A673 (cell line): ENCODE measurements around the gene PHYH.

Experiments used
- EZH2 ChIP-seq: fragments of 200-600 bp; sonication (generic); IDR thresholded peaks from 2 replicates; pipeline ENCODE4 v1.6.1; 2017; ENCODE audit warnings: borderline replicate concordance, low read depth, mild to moderate bottlenecking, mixed read lengths, antibody characterized with exemption, low read length; ENCODE audit not compliant: poor library complexity, severe bottlenecking
- TF ChIP-seq, protein P1 (sequence below): fragments of 300-800, 200-600 bp; sonication (generic); conservative IDR thresholded peaks from 2 replicates; pipeline ENCODE4 v1.5.1; 2017; ENCODE audit warnings: low read depth, mild to moderate bottlenecking, antibody characterized with exemption, low read length, moderate library complexity, mixed read lengths

DNA sequence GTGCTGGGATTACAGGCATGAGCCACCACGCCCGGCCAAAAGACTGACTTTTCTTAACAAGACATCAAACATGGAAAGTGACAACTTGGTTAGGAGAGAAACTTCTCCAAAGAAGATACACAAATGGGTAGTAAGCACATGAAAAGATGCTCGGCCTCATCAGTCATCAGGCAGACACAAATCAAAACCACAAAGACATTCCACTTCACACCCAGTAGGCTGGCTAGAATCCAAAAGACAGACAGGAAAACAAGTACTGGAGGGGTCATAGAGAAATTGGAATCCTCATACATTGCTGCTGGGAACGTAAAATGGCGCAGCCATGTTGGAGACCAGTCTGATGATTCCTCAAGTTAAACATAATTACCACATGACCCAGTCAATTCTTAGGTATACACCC, 31.8 kb upstream of the PHYH start:
- TF ChIP-seq EZH2 = no peak
- TF ChIP-seq, protein P1, sequence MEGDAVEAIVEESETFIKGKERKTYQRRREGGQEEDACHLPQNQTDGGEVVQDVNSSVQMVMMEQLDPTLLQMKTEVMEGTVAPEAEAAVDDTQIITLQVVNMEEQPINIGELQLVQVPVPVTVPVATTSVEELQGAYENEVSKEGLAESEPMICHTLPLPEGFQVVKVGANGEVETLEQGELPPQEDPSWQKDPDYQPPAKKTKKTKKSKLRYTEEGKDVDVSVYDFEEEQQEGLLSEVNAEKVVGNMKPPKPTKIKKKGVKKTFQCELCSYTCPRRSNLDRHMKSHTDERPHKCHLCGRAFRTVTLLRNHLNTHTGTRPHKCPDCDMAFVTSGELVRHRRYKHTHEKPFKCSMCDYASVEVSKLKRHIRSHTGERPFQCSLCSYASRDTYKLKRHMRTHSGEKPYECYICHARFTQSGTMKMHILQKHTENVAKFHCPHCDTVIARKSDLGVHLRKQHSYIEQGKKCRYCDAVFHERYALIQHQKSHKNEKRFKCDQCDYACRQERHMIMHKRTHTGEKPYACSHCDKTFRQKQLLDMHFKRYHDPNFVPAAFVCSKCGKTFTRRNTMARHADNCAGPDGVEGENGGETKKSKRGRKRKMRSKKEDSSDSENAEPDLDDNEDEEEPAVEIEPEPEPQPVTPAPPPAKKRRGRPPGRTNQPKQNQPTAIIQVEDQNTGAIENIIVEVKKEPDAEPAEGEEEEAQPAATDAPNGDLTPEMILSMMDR = no peak
